ENCODE data around the gene IL5.

DNA sequence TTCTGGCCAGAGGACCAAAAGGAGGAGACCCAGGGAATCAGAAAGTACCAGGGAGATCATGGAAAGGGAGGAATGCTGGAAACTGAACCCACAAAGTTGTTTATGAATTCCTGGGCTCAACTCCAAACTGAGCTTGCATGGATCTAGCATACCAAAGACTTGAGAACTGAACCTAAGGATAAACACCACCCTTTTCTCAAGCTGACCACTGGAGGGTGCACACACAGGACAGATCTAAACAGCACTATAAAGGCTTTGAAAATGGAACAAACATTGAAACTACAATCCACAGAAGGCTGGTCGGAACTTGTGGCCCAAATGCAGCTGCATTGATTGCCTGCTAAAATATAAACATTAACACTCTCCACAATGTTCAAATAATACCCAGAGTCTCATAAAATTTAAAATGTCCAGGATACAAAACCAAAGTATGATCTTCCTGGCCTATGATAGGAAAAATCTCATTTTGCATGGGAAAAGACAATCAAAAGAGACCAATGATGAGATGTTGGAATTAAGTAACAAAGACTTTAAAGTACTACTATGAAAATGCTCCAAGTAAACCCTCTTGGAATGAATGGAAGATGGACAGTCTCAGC, 37.1 kb downstream of the IL5 start:
- TF ChIP-seq, protein P1, sequence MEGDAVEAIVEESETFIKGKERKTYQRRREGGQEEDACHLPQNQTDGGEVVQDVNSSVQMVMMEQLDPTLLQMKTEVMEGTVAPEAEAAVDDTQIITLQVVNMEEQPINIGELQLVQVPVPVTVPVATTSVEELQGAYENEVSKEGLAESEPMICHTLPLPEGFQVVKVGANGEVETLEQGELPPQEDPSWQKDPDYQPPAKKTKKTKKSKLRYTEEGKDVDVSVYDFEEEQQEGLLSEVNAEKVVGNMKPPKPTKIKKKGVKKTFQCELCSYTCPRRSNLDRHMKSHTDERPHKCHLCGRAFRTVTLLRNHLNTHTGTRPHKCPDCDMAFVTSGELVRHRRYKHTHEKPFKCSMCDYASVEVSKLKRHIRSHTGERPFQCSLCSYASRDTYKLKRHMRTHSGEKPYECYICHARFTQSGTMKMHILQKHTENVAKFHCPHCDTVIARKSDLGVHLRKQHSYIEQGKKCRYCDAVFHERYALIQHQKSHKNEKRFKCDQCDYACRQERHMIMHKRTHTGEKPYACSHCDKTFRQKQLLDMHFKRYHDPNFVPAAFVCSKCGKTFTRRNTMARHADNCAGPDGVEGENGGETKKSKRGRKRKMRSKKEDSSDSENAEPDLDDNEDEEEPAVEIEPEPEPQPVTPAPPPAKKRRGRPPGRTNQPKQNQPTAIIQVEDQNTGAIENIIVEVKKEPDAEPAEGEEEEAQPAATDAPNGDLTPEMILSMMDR (conservative IDR thresholded peaks at IDR 0.05; ENCODE audit: low read length), result peak; percentile 83
- TF ChIP-seq EZH2phosphoT487 (IDR thresholded peaks at IDR 0.05; ENCODE audit: borderline replicate concordance, low read depth, low read length), result no peak
